ENCODE results near the gene SLC29A3. TPM values are rescaled to one million over a fixed set of nuclear protein-coding genes. Genes with fewer than 3 reads are reported as not detected.

Gene SLC29A3
- total and polyA plus RNA-seq, 2 donors: 4.8 to 8.3 TPM

GRCh38 chr10:71399946-71400345 is 80.9 kb downstream of the SLC29A3 start:
- Histone ChIP-seq H3K36me3 (ENCODE audit: insufficient read depth) (no peaks in the 10 kb centered on the region), H3K4me3 (ENCODE audit: low read depth, low read length) (no peak overlapping the region), H3K4me1 (ENCODE audit: insufficient read depth) (no peaks in the 10 kb centered on the region), H3K27ac (ENCODE audit: low read depth) (no peak overlapping the region)
- no peak for DNase-seq (ENCODE audit: extremely low spot score)
- WGBS: 83% methylated on average over 5 of the region's 5 CpGs

GRCh38 chr10:71401056-71401455 is 82.0 kb downstream of the SLC29A3 start:
- no peak for DNase-seq (ENCODE audit: extremely low spot score)
- H3K36me3 ChIP-seq (ENCODE audit: insufficient read depth): no peaks in the 10 kb centered on the region
- WGBS: 85% methylated on average over 7 of the region's 7 CpGs
- H3K27ac ChIP-seq (ENCODE audit: low read depth): no peak overlapping the region
- no peaks in the 10 kb centered on the region for H3K4me1 ChIP-seq (ENCODE audit: insufficient read depth)
- H3K4me3 ChIP-seq (ENCODE audit: low read depth, low read length): no peak overlapping the region

GRCh38 chr10:71402005-71402404 is 82.9 kb downstream of the SLC29A3 start:
- 95% methylated on average over 7 of the region's 7 CpGs for WGBS
- H3K27ac ChIP-seq (ENCODE audit: low read depth): no peak overlapping the region
- no peak overlapping the region for H3K4me3 ChIP-seq (ENCODE audit: low read depth, low read length)
- DNase-seq (ENCODE audit: extremely low spot score): no peak
- H3K4me1 ChIP-seq (ENCODE audit: insufficient read depth): no peaks in the 10 kb centered on the region
- no peaks in the 10 kb centered on the region for H3K36me3 ChIP-seq (ENCODE audit: insufficient read depth)

GRCh38 chr10:71404503-71405295 is 85.6 kb downstream of the SLC29A3 start:
- DNase-seq (ENCODE audit: extremely low spot score): no peak
- Histone ChIP-seq H3K4me1 (ENCODE audit: insufficient read depth) (no peaks in the 10 kb centered on the region), H3K4me3 (ENCODE audit: low read depth, low read length) (no peak overlapping the region), H3K27ac (ENCODE audit: low read depth) (no peak overlapping the region), H3K36me3 (ENCODE audit: insufficient read depth) (no peaks in the 10 kb centered on the region)
- WGBS: 68% methylated on average over 13 of the region's 13 CpGs

GRCh38 chr10:71406878-71407277 is 87.8 kb downstream of the SLC29A3 start:
- Histone ChIP-seq H3K4me3 (ENCODE audit: low read depth, low read length) (no peak overlapping the region), H3K27ac (ENCODE audit: low read depth) (no peak overlapping the region), H3K36me3 (ENCODE audit: insufficient read depth) (no peaks in the 10 kb centered on the region), H3K4me1 (ENCODE audit: insufficient read depth) (no peaks in the 10 kb centered on the region)
- WGBS: 91% methylated on average over 3 of the region's 3 CpGs
- DNase-seq (ENCODE audit: extremely low spot score): no peak

GRCh38 chr10:71408436-71409225 is 89.6 kb downstream of the SLC29A3 start:
- H3K4me1 ChIP-seq (ENCODE audit: insufficient read depth): no peaks in the 10 kb centered on the region
- H3K36me3 ChIP-seq (ENCODE audit: insufficient read depth): no peaks in the 10 kb centered on the region
- H3K27ac ChIP-seq (ENCODE audit: low read depth): no peak overlapping the region
- H3K4me3 ChIP-seq (ENCODE audit: low read depth, low read length): no peak overlapping the region
- WGBS: 80% methylated on average over 9 of the region's 9 CpGs
- no peak for DNase-seq (ENCODE audit: extremely low spot score)

- Histone ChIP-seq H3K27ac (ENCODE audit: low read depth) (no peak overlapping the region), H3K4me3 (ENCODE audit: low read depth, low read length) (no peak overlapping the region), H3K36me3 (ENCODE audit: insufficient read depth) (no peaks in the 10 kb centered on the region), H3K4me1 (ENCODE audit: insufficient read depth) (no peaks in the 10 kb centered on the region)
- DNase-seq (ENCODE audit: extremely low spot score): no peak
- 63% methylated on average over 3 of the region's 3 CpGs for WGBS
These were observed 90.6 kb downstream of the SLC29A3 start for GRCh38 chr10:71409516-71410104.

Other genes with a start within 250 kb of the SLC29A3 start
- 12.8 TPM for gene UNC5B, start 106.7 kb upstream of the SLC29A3 start, total RNA-seq
- gene UNC5B, start 106.7 kb upstream of the SLC29A3 start, polyA plus RNA-seq: 10.1 TPM
- gene CDH23, start 77.7 kb downstream of the SLC29A3 start, total RNA-seq: 9.9 TPM
- 3.6 TPM for gene CDH23, start 77.7 kb downstream of the SLC29A3 start, polyA plus RNA-seq